ENCODE results near the gene WFIKKN1.

- TF ChIP-seq EP300 (IDR thresholded peaks at IDR 0.05; ENCODE audit: low read depth) (no peak), CTCF (IDR thresholded peaks at IDR 0.05) (no peak), POLR2AphosphoS5 (IDR thresholded peaks at IDR 0.05) (no peak), POLR2A (IDR thresholded peaks at IDR 0.05) (no peak)
Measured at GRCh38 chr16:625977-626765, 4.6 kb upstream of the WFIKKN1 start.
